BLaER1 (cell line): ENCODE results near the gene MRPS35.

Experiments used
- H3K27ac ChIP-seq: shearing (Covaris generic); formaldehyde crosslinking; 2 replicates; pipeline ENCODE4 v1.8.1; 2022
- H3K27me3 ChIP-seq: shearing (Covaris generic); formaldehyde crosslinking; 2 replicates; pipeline ENCODE4 v1.8.1; 2022
- H3K36me3 ChIP-seq: shearing (Covaris generic); formaldehyde crosslinking; 2 replicates; pipeline ENCODE4 v1.8.1; 2022
- H3K4me1 ChIP-seq: shearing (Covaris generic); formaldehyde crosslinking; 2 replicates; pipeline ENCODE4 v1.8.1; 2022
- H3K4me2 ChIP-seq: shearing (Covaris generic); formaldehyde crosslinking; 2 replicates; pipeline ENCODE4 v1.8.1; 2022
- H3K4me3 ChIP-seq: shearing (Covaris generic); formaldehyde crosslinking; 2 replicates; pipeline ENCODE4 v1.8.1; 2022
- H3K9ac ChIP-seq: shearing (Covaris generic); formaldehyde crosslinking; 2 replicates; pipeline ENCODE4 v1.8.1; 2022
- H3K9me3 ChIP-seq: shearing (Covaris generic); formaldehyde crosslinking; 2 replicates; pipeline ENCODE4 v1.8.1; 2022
- H4K20me1 ChIP-seq: shearing (Covaris generic); formaldehyde crosslinking; 2 replicates; pipeline ENCODE4 v1.8.1; 2022
- Cebpa-rat ChIP-seq: shearing (Covaris generic); IDR thresholded peaks from 2 replicates; pipeline ENCODE4 v1.8.1; 2022

MRPS35 gene

DNA sequence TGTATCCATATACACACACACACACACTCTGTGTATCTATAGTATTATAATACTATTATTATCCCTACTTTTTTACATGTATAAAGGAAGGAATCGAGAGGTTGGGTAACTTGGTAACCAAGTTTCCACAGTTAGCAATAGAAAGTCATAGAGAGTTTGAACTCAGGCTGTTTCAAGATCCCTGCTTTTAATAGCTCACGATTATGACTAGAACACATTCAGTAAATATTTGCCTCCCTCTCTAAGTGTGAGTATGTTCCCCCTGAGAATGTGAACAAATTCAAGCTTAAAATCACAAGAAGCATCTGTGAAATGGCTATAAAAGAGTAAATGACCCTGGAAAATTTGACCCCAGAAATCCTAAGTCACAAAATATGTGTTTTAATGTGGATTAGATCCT is 25.4 kb upstream of the MRPS35 start:
- H3K27ac ChIP-seq = no peak overlapping the region
- no peaks in the 10 kb centered on the region for H3K9me3 ChIP-seq
- H3K4me3 ChIP-seq = no peak overlapping the region
- no peak overlapping the region for H3K9ac ChIP-seq
- no peak overlapping the region for H3K4me2 ChIP-seq
- H3K4me1 ChIP-seq = no peaks in the 10 kb centered on the region
- H4K20me1 ChIP-seq = no peaks in the 10 kb centered on the region
- TF ChIP-seq Cebpa-rat = no peak
- H3K36me3 ChIP-seq = peaks cover 93% of the 10 kb centered on the region
- H3K27me3 ChIP-seq = no peaks in the 10 kb centered on the region

DNA sequence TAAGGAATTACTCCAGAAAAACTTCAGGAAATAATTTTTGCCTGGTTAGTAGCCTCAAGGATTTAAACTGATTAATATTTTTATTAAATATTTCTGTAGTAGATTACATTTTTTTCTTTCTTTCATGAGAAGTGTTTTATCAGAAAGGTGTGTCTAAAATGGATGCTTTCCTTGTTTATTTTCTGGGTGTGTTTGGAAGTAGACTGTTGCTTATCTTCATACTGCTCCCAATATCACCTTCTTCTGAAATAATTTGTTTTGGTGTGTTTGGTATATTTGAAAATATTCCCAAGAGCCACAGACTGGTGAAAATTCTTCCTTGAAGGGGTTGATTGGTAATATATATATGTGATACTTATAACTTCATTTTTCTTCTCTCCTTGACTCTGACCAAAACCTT is 24.5 kb upstream of the MRPS35 start:
- H3K4me3 ChIP-seq = no peak overlapping the region
- TF ChIP-seq Cebpa-rat = no peak
- H3K27ac ChIP-seq = no peak overlapping the region
- H3K36me3 ChIP-seq = peaks cover 93% of the 10 kb centered on the region
- H3K4me2 ChIP-seq = no peak overlapping the region
- no peak overlapping the region for H3K9ac ChIP-seq
- no peaks in the 10 kb centered on the region for H4K20me1 ChIP-seq
- H3K9me3 ChIP-seq = no peaks in the 10 kb centered on the region
- H3K27me3 ChIP-seq = no peaks in the 10 kb centered on the region
- H3K4me1 ChIP-seq = no peaks in the 10 kb centered on the region

DNA sequence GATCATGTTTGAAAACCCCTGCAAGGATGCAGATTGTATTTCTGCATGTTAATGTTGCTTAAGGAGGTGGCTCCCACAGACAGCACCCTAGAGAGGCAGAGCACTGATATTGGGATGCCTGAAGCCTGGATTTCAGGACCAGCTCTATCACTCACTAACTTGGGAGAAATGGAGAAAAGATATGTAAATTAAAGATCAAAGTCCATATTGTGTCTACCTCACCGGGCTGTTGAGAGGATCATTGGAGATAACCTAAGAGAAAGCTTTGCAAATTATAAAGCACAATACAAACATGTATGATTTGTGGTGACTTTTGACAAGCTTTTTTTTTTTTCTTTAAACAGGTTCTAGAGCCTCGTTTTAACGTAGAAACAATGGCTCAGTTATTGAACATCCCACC is 22.0 kb upstream of the MRPS35 start:
- no peaks in the 10 kb centered on the region for H4K20me1 ChIP-seq
- peaks cover 93% of the 10 kb centered on the region for H3K36me3 ChIP-seq
- no peaks in the 10 kb centered on the region for H3K9me3 ChIP-seq
- H3K9ac ChIP-seq = no peak overlapping the region
- no peak overlapping the region for H3K27ac ChIP-seq
- H3K4me2 ChIP-seq = no peak overlapping the region
- H3K4me1 ChIP-seq = no peaks in the 10 kb centered on the region
- no peaks in the 10 kb centered on the region for H3K27me3 ChIP-seq
- H3K4me3 ChIP-seq = no peak overlapping the region
- no peak for TF ChIP-seq Cebpa-rat

DNA sequence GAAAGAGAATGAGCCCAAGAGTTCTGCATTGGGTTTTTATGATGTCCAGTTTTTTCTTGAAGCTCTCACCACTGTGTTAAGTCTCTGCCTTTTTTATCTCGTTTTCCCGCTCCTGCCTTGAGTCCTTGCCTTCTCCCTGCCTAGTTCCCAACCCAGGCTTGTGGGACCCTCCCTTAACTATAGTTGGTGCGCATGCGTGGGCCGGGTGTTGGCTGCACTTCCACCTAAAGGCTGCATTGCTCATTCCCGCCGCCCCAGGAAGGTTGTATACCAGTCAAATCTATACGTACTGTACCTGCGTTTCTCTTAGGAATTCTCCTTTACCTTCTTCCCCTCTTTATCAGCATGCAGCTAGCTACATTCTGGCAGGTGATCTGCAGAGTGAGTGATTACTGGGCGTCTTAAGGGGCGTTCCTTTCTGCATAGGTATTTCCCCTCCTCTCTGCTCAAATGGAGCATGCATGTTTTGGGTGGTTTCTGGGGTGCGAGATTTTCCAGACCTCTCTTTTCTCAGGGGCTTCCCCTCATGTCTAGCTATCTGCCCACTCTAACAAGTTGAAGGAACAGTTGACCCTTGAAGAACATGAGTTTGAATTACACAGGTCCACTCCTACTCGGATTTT is 21.0 kb upstream of the MRPS35 start:
- Histone ChIP-seq H3K9ac (no peak overlapping the region), H3K4me1 (no peaks in the 10 kb centered on the region), H4K20me1 (no peaks in the 10 kb centered on the region), H3K4me3 (no peak overlapping the region), H3K27me3 (no peaks in the 10 kb centered on the region), H3K36me3 (peaks cover 86% of the 10 kb centered on the region), H3K9me3 (no peaks in the 10 kb centered on the region), H3K4me2 (no peak overlapping the region), H3K27ac (no peak overlapping the region)
- TF ChIP-seq Cebpa-rat = no peak

DNA sequence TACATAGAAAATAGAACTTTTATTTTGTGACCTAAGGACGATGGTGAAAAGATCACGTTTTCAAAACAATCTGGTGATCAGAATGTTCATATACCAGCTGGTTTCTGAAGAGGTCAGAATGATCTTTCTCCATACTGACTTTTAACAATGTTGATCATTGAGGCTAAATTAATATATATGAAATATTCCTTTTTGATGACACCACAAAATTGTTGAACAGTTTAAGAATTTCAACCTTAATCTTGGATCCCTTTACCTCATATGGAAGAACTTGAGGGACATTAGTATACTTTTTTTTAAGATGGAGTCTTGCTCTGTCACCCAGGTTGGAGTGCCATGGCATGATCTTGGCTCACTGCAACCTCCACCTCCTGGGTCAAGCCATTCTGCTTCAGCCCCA is 17.2 kb upstream of the MRPS35 start:
- no peaks in the 10 kb centered on the region for H3K4me1 ChIP-seq
- H3K27ac ChIP-seq = no peak overlapping the region
- H3K27me3 ChIP-seq = no peaks in the 10 kb centered on the region
- no peaks in the 10 kb centered on the region for H3K9me3 ChIP-seq
- no peak for TF ChIP-seq Cebpa-rat
- H3K4me3 ChIP-seq = no peak overlapping the region
- peaks cover 77% of the 10 kb centered on the region for H3K36me3 ChIP-seq
- H4K20me1 ChIP-seq = no peaks in the 10 kb centered on the region
- H3K9ac ChIP-seq = no peak overlapping the region
- no peak overlapping the region for H3K4me2 ChIP-seq

DNA sequence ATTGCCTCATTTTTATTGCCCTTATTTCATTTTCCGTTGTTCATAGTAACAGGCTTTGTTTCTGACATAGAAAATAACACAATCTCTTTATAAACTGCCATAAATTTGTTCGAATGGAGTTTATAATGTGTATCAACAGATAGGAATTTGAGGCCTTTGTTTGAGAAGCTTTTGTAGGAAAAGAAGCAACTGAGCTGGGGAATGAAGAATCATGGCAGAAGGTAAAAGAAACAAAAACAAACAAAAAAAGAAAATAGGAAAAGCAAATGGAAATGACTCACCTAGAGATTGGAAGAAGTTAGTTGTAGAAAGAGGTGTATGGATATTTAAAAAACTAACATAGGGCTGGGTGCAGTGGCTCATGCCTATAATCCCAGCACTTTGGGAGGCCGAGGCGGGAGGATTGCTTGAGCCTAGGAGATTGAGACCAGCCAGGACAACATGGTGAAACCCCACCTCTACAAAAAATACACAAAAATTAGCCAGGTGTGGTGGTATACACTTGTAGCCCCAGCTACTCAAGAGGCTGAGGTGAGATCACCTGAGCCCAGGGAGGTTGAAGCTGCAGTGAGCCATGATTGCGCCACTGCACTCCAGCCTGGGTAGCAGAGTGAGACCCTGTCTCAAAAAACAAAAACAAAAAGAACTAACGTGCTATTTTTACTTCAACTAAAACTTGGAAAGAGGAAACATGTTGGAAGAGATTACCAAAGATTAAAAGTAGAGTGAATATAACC is 14.9 kb upstream of the MRPS35 start:
- Histone ChIP-seq H3K9me3 (no peaks in the 10 kb centered on the region), H3K9ac (no peak overlapping the region), H3K4me2 (no peak overlapping the region), H4K20me1 (no peaks in the 10 kb centered on the region), H3K4me1 (no peaks in the 10 kb centered on the region), H3K36me3 (peaks cover 54% of the 10 kb centered on the region), H3K27ac (no peak overlapping the region), H3K27me3 (no peaks in the 10 kb centered on the region), H3K4me3 (no peak overlapping the region)
- no peak for TF ChIP-seq Cebpa-rat

DNA sequence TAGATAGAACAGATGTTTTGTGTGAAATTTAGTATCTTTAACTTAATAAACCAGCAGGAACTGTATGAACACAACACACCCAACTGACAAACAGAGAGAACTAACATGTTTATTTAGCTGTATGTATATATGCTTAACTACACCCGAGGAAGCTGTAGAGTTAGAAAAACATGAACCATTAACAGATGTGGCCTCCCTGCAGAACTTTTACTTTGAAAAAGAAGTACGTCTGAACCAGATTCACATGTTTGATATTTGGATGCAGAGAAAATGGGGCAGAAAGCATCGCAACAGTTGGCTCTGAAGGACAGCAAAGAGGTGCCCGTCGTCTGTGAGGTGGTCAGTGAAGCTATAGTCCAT is 14.4 kb upstream of the MRPS35 start, which contains the start of gene REP15:
Gene REP15, plus strand, starts transcription at position 155 of the 360 bp plus-strand sequence. Its CDS starts 116 bp downstream, at position 271.
- no peak within 1 kb of the TSS for H3K4me3 ChIP-seq
- H3K4me1 ChIP-seq = no peaks in the 10 kb centered on the region
- H3K27me3 ChIP-seq = no peaks in the 10 kb centered on the region
- H4K20me1 ChIP-seq = no peaks in the 10 kb centered on the region
- H3K36me3 ChIP-seq = peaks cover 48% of the 10 kb centered on the region
- no peak for TF ChIP-seq Cebpa-rat
- H3K27ac ChIP-seq = no peak within 1 kb of the TSS
- no peak within 1 kb of the TSS for H3K4me2 ChIP-seq
- no peak within 1 kb of the TSS for H3K9ac ChIP-seq
- H3K9me3 ChIP-seq = no peaks in the 10 kb centered on the region

DNA sequence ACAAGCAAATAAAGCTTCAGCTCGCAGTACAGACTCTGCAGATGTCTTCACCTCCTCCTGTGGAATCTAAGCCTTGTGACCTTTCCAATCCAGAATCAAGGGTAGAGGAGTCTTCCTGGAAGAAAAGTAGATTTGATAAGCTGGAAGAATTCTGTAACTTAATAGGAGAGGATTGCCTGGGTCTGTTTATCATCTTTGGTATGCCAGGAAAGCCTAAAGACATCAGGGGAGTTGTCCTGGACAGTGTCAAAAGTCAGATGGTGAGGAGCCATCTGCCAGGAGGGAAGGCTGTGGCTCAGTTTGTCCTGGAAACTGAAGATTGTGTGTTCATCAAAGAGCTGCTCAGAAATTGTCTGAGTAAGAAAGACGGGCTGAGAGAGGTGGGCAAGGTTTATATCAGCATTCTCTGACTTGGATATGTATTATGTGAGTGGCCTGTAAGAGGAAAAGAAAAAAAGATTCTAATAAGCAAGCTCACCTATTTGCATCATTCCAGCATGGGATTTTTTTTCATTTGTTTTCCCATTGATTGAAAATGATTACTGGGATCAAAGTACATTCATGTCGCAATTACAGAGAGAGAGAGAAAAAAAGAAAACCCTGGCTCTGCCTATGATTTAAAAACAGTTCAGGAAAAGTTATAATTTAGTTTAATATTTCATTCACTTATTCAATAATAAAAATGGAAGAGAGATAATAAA is 13.6 kb upstream of the MRPS35 start:
- H3K27me3 ChIP-seq = no peaks in the 10 kb centered on the region
- H3K4me2 ChIP-seq = no peak overlapping the region
- no peak for TF ChIP-seq Cebpa-rat
- H3K27ac ChIP-seq = no peak overlapping the region
- peaks cover 41% of the 10 kb centered on the region for H3K36me3 ChIP-seq
- no peak overlapping the region for H3K4me3 ChIP-seq
- no peaks in the 10 kb centered on the region for H3K4me1 ChIP-seq
- H3K9me3 ChIP-seq = no peaks in the 10 kb centered on the region
- H4K20me1 ChIP-seq = no peaks in the 10 kb centered on the region
- no peak overlapping the region for H3K9ac ChIP-seq

DNA sequence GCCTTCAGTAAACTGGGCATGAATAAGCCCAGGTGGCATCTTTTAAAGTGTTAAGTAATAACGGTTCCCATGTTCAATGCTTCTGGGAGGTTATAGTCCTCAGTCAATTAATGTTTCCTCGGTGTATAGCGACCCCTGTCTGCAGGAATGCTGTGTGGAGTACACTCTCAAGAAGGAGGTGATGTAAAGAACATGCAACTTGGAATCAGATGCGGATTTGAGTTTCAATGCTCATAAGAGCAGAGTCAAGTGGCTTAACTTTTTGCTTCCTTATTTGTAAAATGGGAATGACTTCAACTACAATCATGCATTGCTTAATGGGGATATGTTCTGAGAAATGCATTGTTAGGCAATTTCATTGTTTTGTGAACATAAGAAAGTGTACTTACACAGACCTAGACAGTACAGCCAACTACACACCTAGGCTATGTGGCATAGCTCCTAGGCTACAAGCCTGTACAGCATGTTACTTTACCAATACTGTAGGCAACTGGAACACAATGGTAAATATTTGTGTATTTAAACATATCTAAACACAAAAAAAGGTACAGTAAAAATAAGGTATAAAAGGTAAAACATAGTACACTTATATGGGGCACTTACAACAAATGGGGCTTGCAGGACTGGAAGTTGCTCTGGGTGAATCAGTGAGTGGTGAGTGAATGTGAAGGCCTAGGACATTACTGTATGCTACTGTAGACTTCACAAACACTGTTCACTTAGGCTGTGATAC is 6.7 kb upstream of the MRPS35 start:
- H3K36me3 ChIP-seq = no peaks in the 10 kb centered on the region
- H3K9me3 ChIP-seq = no peaks in the 10 kb centered on the region
- TF ChIP-seq Cebpa-rat = no peak
- H3K4me3 ChIP-seq = no peak overlapping the region
- no peaks in the 10 kb centered on the region for H3K27me3 ChIP-seq
- peaks cover 4% of the 10 kb centered on the region; the same call in 1 of the 2 replicates for H3K4me1 ChIP-seq
- H3K27ac ChIP-seq = no peak overlapping the region
- H3K9ac ChIP-seq = no peak overlapping the region
- H4K20me1 ChIP-seq = no peaks in the 10 kb centered on the region
- no peak overlapping the region for H3K4me2 ChIP-seq
